A549 (cell line): Measurements from ENCODE around the gene ECPAS.

Source experiments
- HDAC2 ChIP-seq: fragments of 200-600 bp; sonication (generic); IDR thresholded peaks from 2 replicates; pipeline ENCODE4 v1.6.1; 2016
- KDM5A ChIP-seq: fragments of 200-600 bp; sonication (generic); IDR thresholded peaks from 2 replicates; pipeline ENCODE4 v1.6.1; 2016; ENCODE audit warnings: antibody characterized with exemption, mild to moderate bottlenecking
- MAX ChIP-seq: IDR thresholded peaks from 2 replicates; pipeline ENCODE4 v1.6.1; 2012
- NR3C1 ChIP-seq: fragments of >200 bp; sonication (Bioruptor Twin); formaldehyde crosslinking; IDR thresholded peaks from 3 replicates; pipeline ENCODE4 v1.6.1; 2017
- POLR2A ChIP-seq: IDR thresholded peaks from 2 replicates; pipeline ENCODE4 v1.6.1; 2012; ENCODE audit warnings: mild to moderate bottlenecking, low read length
- POLR2AphosphoS2 ChIP-seq: conservative IDR thresholded peaks from 2 replicates; pipeline ENCODE4 v1.6.1; 2012; ENCODE audit warnings: low read length, improper control_type of control experiment, inconsistent platforms
- RAD21 ChIP-seq, 2 experiments: fragments of >200 bp in 1 of 2; sonication (Bioruptor Twin) in 1 of 2; formaldehyde crosslinking in 1 of 2; IDR thresholded peaks in 1 of 2; conservative IDR thresholded peaks in 1 of 2; 2 replicates in 1 of 2; 3 replicates in 1 of 2; pipeline ENCODE4 v1.6.1; 2012 to 2018; ENCODE audit warnings: inconsistent platforms in 1 of 2
- REST ChIP-seq: fragments of 200-600 bp; sonication (generic); IDR thresholded peaks from 2 replicates; pipeline ENCODE4 v1.6.1; 2016; ENCODE audit warnings: antibody characterized with exemption, mild to moderate bottlenecking, moderate library complexity
- SREBF2 ChIP-seq: fragments of 450-650 bp; IDR thresholded peaks from 2 replicates; pipeline ENCODE4 v1.6.1; 2014; ENCODE audit warnings: mild to moderate bottlenecking, moderate library complexity
- TF ChIP-seq, protein P1 (sequence below): fragments of 450-650 bp; IDR thresholded peaks from 2 replicates; pipeline ENCODE4 v1.6.1; 2014; ENCODE audit warnings: antibody characterized with exemption
- TF ChIP-seq, protein P2 (sequence below): fragments of >200 bp; sonication (Bioruptor Twin); formaldehyde crosslinking; IDR thresholded peaks from 3 replicates; pipeline ENCODE4 v1.5.1; 2016

- TF ChIP-seq, protein P1, sequence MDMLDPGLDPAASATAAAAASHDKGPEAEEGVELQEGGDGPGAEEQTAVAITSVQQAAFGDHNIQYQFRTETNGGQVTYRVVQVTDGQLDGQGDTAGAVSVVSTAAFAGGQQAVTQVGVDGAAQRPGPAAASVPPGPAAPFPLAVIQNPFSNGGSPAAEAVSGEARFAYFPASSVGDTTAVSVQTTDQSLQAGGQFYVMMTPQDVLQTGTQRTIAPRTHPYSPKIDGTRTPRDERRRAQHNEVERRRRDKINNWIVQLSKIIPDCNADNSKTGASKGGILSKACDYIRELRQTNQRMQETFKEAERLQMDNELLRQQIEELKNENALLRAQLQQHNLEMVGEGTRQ = no peak
- TF ChIP-seq, protein P2, sequence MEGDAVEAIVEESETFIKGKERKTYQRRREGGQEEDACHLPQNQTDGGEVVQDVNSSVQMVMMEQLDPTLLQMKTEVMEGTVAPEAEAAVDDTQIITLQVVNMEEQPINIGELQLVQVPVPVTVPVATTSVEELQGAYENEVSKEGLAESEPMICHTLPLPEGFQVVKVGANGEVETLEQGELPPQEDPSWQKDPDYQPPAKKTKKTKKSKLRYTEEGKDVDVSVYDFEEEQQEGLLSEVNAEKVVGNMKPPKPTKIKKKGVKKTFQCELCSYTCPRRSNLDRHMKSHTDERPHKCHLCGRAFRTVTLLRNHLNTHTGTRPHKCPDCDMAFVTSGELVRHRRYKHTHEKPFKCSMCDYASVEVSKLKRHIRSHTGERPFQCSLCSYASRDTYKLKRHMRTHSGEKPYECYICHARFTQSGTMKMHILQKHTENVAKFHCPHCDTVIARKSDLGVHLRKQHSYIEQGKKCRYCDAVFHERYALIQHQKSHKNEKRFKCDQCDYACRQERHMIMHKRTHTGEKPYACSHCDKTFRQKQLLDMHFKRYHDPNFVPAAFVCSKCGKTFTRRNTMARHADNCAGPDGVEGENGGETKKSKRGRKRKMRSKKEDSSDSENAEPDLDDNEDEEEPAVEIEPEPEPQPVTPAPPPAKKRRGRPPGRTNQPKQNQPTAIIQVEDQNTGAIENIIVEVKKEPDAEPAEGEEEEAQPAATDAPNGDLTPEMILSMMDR = no peak
- TF ChIP-seq POLR2AphosphoS2 (no peak), KDM5A (no peak), RAD21 (conservative IDR thresholded peaks at IDR 0.05 in 1 of 2, IDR thresholded peaks at IDR 0.05 in 1 of 2) (no peak), MAX (no peak), HDAC2 (no peak), REST (no peak), POLR2A (no peak), SREBF2 (no peak), NR3C1 (no peak)
Measured at GRCh38 chr9:111350556-111350955, 133.6 kb downstream of the ECPAS start.
